ENCODE results near the gene ZNF341.

ZNF341 gene

GRCh38 chr20:33827634-33828325 is 96.0 kb downstream of the ZNF341 start:
- Histone ChIP-seq H3K4me3 (ENCODE audit: low read depth in 1 of 5, low read length in 5 of 5) (no peak overlapping the region), H3K27me3 (ENCODE audit: control insufficient read depth in 5 of 5, insufficient read depth in 4 of 5, low read length in 5 of 5) (no peaks in the 10 kb centered on the region), H3K9me3 (ENCODE audit: control insufficient read depth in 5 of 5, low read length in 5 of 5) (no peaks in the 10 kb centered on the region), H3K9ac (ENCODE audit: low read length in 5 of 5) (peak overlapping the region in 1 of 5 donors; percentile 5), H3K36me3 (ENCODE audit: control insufficient read depth in 5 of 5, insufficient read depth in 5 of 5, low read length in 5 of 5) (peaks cover 0 to 7% (median 0%) of the 10 kb centered on the region in 5 donors), H3K27ac (ENCODE audit: low read depth, low read length) (no peak overlapping the region), H3K4me1 (ENCODE audit: control insufficient read depth in 5 of 5, insufficient read depth in 5 of 5, low read length in 5 of 5) (peaks cover 5 to 62% (median 33%) of the 10 kb centered on the region in 5 donors)

GRCh38 chr20:33828326-33828844 is 96.6 kb downstream of the ZNF341 start:
- Histone ChIP-seq H3K9ac (ENCODE audit: low read length in 5 of 5) (peak overlapping the region in 2 of 5 donors; percentile 5 to 10), H3K36me3 (ENCODE audit: control insufficient read depth in 5 of 5, insufficient read depth in 5 of 5, low read length in 5 of 5) (peaks cover 0 to 5% (median 0%) of the 10 kb centered on the region in 5 donors), H3K27me3 (ENCODE audit: control insufficient read depth in 5 of 5, insufficient read depth in 4 of 5, low read length in 5 of 5) (no peaks in the 10 kb centered on the region), H3K27ac (ENCODE audit: low read depth, low read length) (peak overlapping the region; percentile 39), H3K4me3 (ENCODE audit: low read depth in 1 of 5, low read length in 5 of 5) (no peak overlapping the region), H3K9me3 (ENCODE audit: control insufficient read depth in 5 of 5, low read length in 5 of 5) (no peaks in the 10 kb centered on the region), H3K4me1 (ENCODE audit: control insufficient read depth in 5 of 5, insufficient read depth in 5 of 5, low read length in 5 of 5) (peaks cover 5 to 67% (median 38%) of the 10 kb centered on the region in 5 donors)

- H3K27me3 ChIP-seq (ENCODE audit: control insufficient read depth in 5 of 5, insufficient read depth in 4 of 5, low read length in 5 of 5), result no peaks in the 10 kb centered on the region
- H3K9ac ChIP-seq (ENCODE audit: low read length in 5 of 5), result peak overlapping the region in 2 of 5 donors; percentile 18 to 25
- no peaks in the 10 kb centered on the region for H3K9me3 ChIP-seq (ENCODE audit: control insufficient read depth in 5 of 5, low read length in 5 of 5)
- no peak overlapping the region for H3K4me3 ChIP-seq (ENCODE audit: low read depth in 1 of 5, low read length in 5 of 5)
- H3K27ac ChIP-seq (ENCODE audit: low read depth, low read length), result peak overlapping the region; percentile 39
- no peaks in the 10 kb centered on the region for H3K36me3 ChIP-seq (ENCODE audit: control insufficient read depth in 5 of 5, insufficient read depth in 5 of 5, low read length in 5 of 5)
- peaks cover 5 to 72% (median 41%) of the 10 kb centered on the region in 5 donors for H3K4me1 ChIP-seq (ENCODE audit: control insufficient read depth in 5 of 5, insufficient read depth in 5 of 5, low read length in 5 of 5)
These were observed 97.3 kb downstream of the ZNF341 start for GRCh38 chr20:33828967-33829560.

GRCh38 chr20:33829636-33830035 is 97.8 kb downstream of the ZNF341 start:
- peak overlapping the region; percentile 39 for H3K27ac ChIP-seq (ENCODE audit: low read depth, low read length)
- peaks cover 5 to 70% (median 41%) of the 10 kb centered on the region in 5 donors for H3K4me1 ChIP-seq (ENCODE audit: control insufficient read depth in 5 of 5, insufficient read depth in 5 of 5, low read length in 5 of 5)
- no peaks in the 10 kb centered on the region for H3K36me3 ChIP-seq (ENCODE audit: control insufficient read depth in 5 of 5, insufficient read depth in 5 of 5, low read length in 5 of 5)
- no peak overlapping the region for H3K4me3 ChIP-seq (ENCODE audit: low read depth in 1 of 5, low read length in 5 of 5)
- no peak overlapping the region for H3K9ac ChIP-seq (ENCODE audit: low read length in 5 of 5)
- H3K9me3 ChIP-seq (ENCODE audit: control insufficient read depth in 5 of 5, low read length in 5 of 5), result no peaks in the 10 kb centered on the region
- no peaks in the 10 kb centered on the region for H3K27me3 ChIP-seq (ENCODE audit: control insufficient read depth in 5 of 5, insufficient read depth in 4 of 5, low read length in 5 of 5)

GRCh38 chr20:33830371-33830770 is 98.6 kb downstream of the ZNF341 start:
- H3K9ac ChIP-seq (ENCODE audit: low read length in 5 of 5), result no peak overlapping the region
- peaks cover 5 to 70% (median 41%) of the 10 kb centered on the region in 5 donors for H3K4me1 ChIP-seq (ENCODE audit: control insufficient read depth in 5 of 5, insufficient read depth in 5 of 5, low read length in 5 of 5)
- no peaks in the 10 kb centered on the region for H3K27me3 ChIP-seq (ENCODE audit: control insufficient read depth in 5 of 5, insufficient read depth in 4 of 5, low read length in 5 of 5)
- H3K27ac ChIP-seq (ENCODE audit: low read depth, low read length), result no peak overlapping the region
- H3K9me3 ChIP-seq (ENCODE audit: control insufficient read depth in 5 of 5, low read length in 5 of 5), result no peaks in the 10 kb centered on the region
- H3K4me3 ChIP-seq (ENCODE audit: low read depth in 1 of 5, low read length in 5 of 5), result no peak overlapping the region
- no peaks in the 10 kb centered on the region for H3K36me3 ChIP-seq (ENCODE audit: control insufficient read depth in 5 of 5, insufficient read depth in 5 of 5, low read length in 5 of 5)

- peaks cover 5 to 75% (median 56%) of the 10 kb centered on the region in 5 donors for H3K4me1 ChIP-seq (ENCODE audit: control insufficient read depth in 5 of 5, insufficient read depth in 5 of 5, low read length in 5 of 5)
These were observed 100.5 kb downstream of the ZNF341 start for GRCh38 chr20:33832103-33832804.

GRCh38 chr20:33833333-33833732 is 101.5 kb downstream of the ZNF341 start:
- Histone ChIP-seq H3K4me1 (ENCODE audit: control insufficient read depth in 5 of 5, insufficient read depth in 5 of 5, low read length in 5 of 5) (peaks cover 5 to 76% (median 59%) of the 10 kb centered on the region in 5 donors), H3K4me3 (ENCODE audit: low read depth in 1 of 5, low read length in 5 of 5) (no peak overlapping the region), H3K27ac (ENCODE audit: low read depth, low read length) (no peak overlapping the region), H3K27me3 (ENCODE audit: control insufficient read depth in 5 of 5, insufficient read depth in 4 of 5, low read length in 5 of 5) (no peaks in the 10 kb centered on the region), H3K9me3 (ENCODE audit: control insufficient read depth in 5 of 5, low read length in 5 of 5) (no peaks in the 10 kb centered on the region), H3K9ac (ENCODE audit: low read length in 5 of 5) (no peak overlapping the region), H3K36me3 (ENCODE audit: control insufficient read depth in 5 of 5, insufficient read depth in 5 of 5, low read length in 5 of 5) (no peaks in the 10 kb centered on the region)

More at GRCh38 chr20:33832103-33832804, 100.5 kb downstream of the ZNF341 start:
- Histone ChIP-seq H3K27me3 (ENCODE audit: control insufficient read depth in 5 of 5, insufficient read depth in 4 of 5, low read length in 5 of 5) (no peaks in the 10 kb centered on the region), H3K36me3 (ENCODE audit: control insufficient read depth in 5 of 5, insufficient read depth in 5 of 5, low read length in 5 of 5) (no peaks in the 10 kb centered on the region), H3K9ac (ENCODE audit: low read length in 5 of 5) (no peak overlapping the region), H3K9me3 (ENCODE audit: control insufficient read depth in 5 of 5, low read length in 5 of 5) (no peaks in the 10 kb centered on the region), H3K27ac (ENCODE audit: low read depth, low read length) (no peak overlapping the region), H3K4me3 (ENCODE audit: low read depth in 1 of 5, low read length in 5 of 5) (no peak overlapping the region)

GRCh38 chr20:33835615-33836172 is 103.9 kb downstream of the ZNF341 start:
- H3K9me3 ChIP-seq (ENCODE audit: control insufficient read depth in 5 of 5, low read length in 5 of 5), result no peaks in the 10 kb centered on the region
- peaks cover 0 to 64% (median 47%) of the 10 kb centered on the region in 5 donors for H3K4me1 ChIP-seq (ENCODE audit: control insufficient read depth in 5 of 5, insufficient read depth in 5 of 5, low read length in 5 of 5)
- H3K36me3 ChIP-seq (ENCODE audit: control insufficient read depth in 5 of 5, insufficient read depth in 5 of 5, low read length in 5 of 5), result no peaks in the 10 kb centered on the region
- H3K27me3 ChIP-seq (ENCODE audit: control insufficient read depth in 5 of 5, insufficient read depth in 4 of 5, low read length in 5 of 5), result no peaks in the 10 kb centered on the region
- no peak overlapping the region for H3K4me3 ChIP-seq (ENCODE audit: low read depth in 1 of 5, low read length in 5 of 5)
- H3K27ac ChIP-seq (ENCODE audit: low read depth, low read length), result no peak overlapping the region
- H3K9ac ChIP-seq (ENCODE audit: low read length in 5 of 5), result no peak overlapping the region

GRCh38 chr20:33836277-33836676 is 104.5 kb downstream of the ZNF341 start:
- no peak overlapping the region for H3K4me3 ChIP-seq (ENCODE audit: low read depth in 1 of 5, low read length in 5 of 5)
- no peaks in the 10 kb centered on the region for H3K36me3 ChIP-seq (ENCODE audit: control insufficient read depth in 5 of 5, insufficient read depth in 5 of 5, low read length in 5 of 5)
- H3K27ac ChIP-seq (ENCODE audit: low read depth, low read length), result no peak overlapping the region
- H3K27me3 ChIP-seq (ENCODE audit: control insufficient read depth in 5 of 5, insufficient read depth in 4 of 5, low read length in 5 of 5), result no peaks in the 10 kb centered on the region
- H3K9me3 ChIP-seq (ENCODE audit: control insufficient read depth in 5 of 5, low read length in 5 of 5), result no peaks in the 10 kb centered on the region
- H3K9ac ChIP-seq (ENCODE audit: low read length in 5 of 5), result no peak overlapping the region
- peaks cover 0 to 65% (median 47%) of the 10 kb centered on the region in 5 donors for H3K4me1 ChIP-seq (ENCODE audit: control insufficient read depth in 5 of 5, insufficient read depth in 5 of 5, low read length in 5 of 5)

Measured in subcutaneous abdominal adipose tissue (tissue), 5 donors.